ENCODE results near the gene KLHL1. TPM values are rescaled to one million over a fixed set of nuclear protein-coding genes. Genes with fewer than 3 reads are reported as not detected.

Gene KLHL1
- total and polyA plus RNA-seq, 2 of the 4 experiments (the other 2 are of a cell fraction), result not detected

DNA sequence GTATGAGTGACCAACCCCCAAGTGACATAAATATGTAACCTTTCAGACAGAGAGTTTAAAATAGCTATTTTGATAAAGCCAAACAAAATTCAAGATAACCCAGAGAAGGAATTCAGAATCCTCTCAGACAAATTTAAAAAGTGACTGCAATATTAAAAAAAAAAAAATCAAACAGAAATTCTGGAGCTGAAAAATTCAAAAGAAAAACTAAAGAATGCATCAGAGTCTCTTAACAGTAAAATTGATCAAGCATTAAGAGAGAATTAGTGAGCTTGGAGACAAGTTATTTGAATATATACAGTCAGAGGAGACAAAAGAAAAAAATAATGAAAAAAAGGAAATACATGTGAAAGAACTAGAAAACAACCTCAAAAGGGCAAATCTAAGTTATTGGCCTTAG is 53.7 kb downstream of the KLHL1 start:
- ChIA-PET CTCF (no interaction called here), POLR2A (ENCODE audit: unreplicated experiment) (no interaction called here)
- Histone ChIP-seq H2BK15ac (ENCODE audit: low read depth, low read length) (no peak overlapping the region), H3K9me3 (ENCODE audit: control insufficient read depth, insufficient read depth, low read length) (no peaks in the 10 kb centered on the region), H3K4me2 (ENCODE audit: low read depth, low read length) (no peak overlapping the region), H3K4me3 (ENCODE audit: insufficient read depth, low read depth, low read length) (no peak overlapping the region), H3K4ac (ENCODE audit: low read depth, low read length) (no peak overlapping the region), H3K27ac (ENCODE audit: insufficient read depth, low read length) (no peak overlapping the region), H4K8ac (ENCODE audit: low read depth in 2 of 2, low read length in 2 of 2) (no peak overlapping the region), H2AFZ (replicated peaks; ENCODE audit: low read length, poor library complexity) (no peak overlapping the region), H3K9me1 (ENCODE audit: insufficient read depth, low read length) (no peaks in the 10 kb centered on the region), H2AK9ac (replicated peaks; ENCODE audit: low read depth, low read length, poor library complexity) (no peak overlapping the region), H3K4me1 (ENCODE audit: control insufficient read depth, insufficient read depth, low read length) (no peaks in the 10 kb centered on the region), H2AK5ac (ENCODE audit: low read depth, low read length) (no peak overlapping the region), H2BK120ac (ENCODE audit: low read depth, low read length) (no peak overlapping the region), H3K36me3 (ENCODE audit: control insufficient read depth, insufficient read depth, low read length) (no peaks in the 10 kb centered on the region), H3K27me3 (ENCODE audit: control insufficient read depth, insufficient read depth, low read length) (no peaks in the 10 kb centered on the region), H3K18ac (ENCODE audit: low read depth, low read length) (no peak overlapping the region), H3K56ac (ENCODE audit: extremely low read depth, insufficient read depth, low read length) (no peak overlapping the region), H4K91ac (ENCODE audit: insufficient read depth, low read depth, low read length) (no peak overlapping the region), H4K20me1 (ENCODE audit: insufficient read depth, low read length) (no peaks in the 10 kb centered on the region), H3K79me1 (ENCODE audit: low read depth in 1 of 2, low read length in 2 of 2) (no peaks in the 10 kb centered on the region), H3K23ac (ENCODE audit: low read depth, low read length) (no peak overlapping the region), H3K14ac (replicated peaks; ENCODE audit: low read depth, low read length) (no peak overlapping the region), H3K9ac (ENCODE audit: low read depth, low read length) (no peak overlapping the region), H4K5ac (ENCODE audit: low read depth, low read length) (no peak overlapping the region), H2BK20ac (ENCODE audit: low read depth, low read length) (no peak overlapping the region), H2BK5ac (ENCODE audit: low read depth, low read length, poor library complexity, severe bottlenecking) (no peak overlapping the region)
- dilution Hi-C loops (cut with HindIII; ENCODE audit: low sequenced_read_pairs, unreplicated experiment) (no loop called here), in situ Hi-C loops (cut with MboI; ENCODE audit: low sequenced_read_pairs) (no loop called here), intact Hi-C loops (cut with micrococcal nuclease) (no loop called here)
- DNase-seq (no peak), ATAC-seq (ENCODE audit: low read depth) (no peak)
- no TSS peak for BruUV-seq (replicated peaks)
- TF ChIP-seq FOS (IDR thresholded peaks at IDR 0.05; ENCODE audit: low read depth, low read length), result no peak
- TF ChIP-seq, protein P1, sequence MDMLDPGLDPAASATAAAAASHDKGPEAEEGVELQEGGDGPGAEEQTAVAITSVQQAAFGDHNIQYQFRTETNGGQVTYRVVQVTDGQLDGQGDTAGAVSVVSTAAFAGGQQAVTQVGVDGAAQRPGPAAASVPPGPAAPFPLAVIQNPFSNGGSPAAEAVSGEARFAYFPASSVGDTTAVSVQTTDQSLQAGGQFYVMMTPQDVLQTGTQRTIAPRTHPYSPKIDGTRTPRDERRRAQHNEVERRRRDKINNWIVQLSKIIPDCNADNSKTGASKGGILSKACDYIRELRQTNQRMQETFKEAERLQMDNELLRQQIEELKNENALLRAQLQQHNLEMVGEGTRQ (IDR thresholded peaks at IDR 0.05; ENCODE audit: low read depth, low read length), result no peak
- no peak for TF ChIP-seq POLR2A (IDR thresholded peaks at IDR 0.05; ENCODE audit: low read depth, low read length)
- no peak for TF ChIP-seq MAFK (IDR thresholded peaks at IDR 0.05; ENCODE audit: low read depth, low read length)
- TF ChIP-seq RAD21 (IDR thresholded peaks at IDR 0.05; ENCODE audit: low read length), result no peak
- no peak for TF ChIP-seq NFE2L2 (IDR thresholded peaks at IDR 0.05; ENCODE audit: low read depth, low read length)
- no peak for TF ChIP-seq RCOR1 (IDR thresholded peaks at IDR 0.05; ENCODE audit: insufficient replicate concordance, low read length)
- TF ChIP-seq, protein P2, sequence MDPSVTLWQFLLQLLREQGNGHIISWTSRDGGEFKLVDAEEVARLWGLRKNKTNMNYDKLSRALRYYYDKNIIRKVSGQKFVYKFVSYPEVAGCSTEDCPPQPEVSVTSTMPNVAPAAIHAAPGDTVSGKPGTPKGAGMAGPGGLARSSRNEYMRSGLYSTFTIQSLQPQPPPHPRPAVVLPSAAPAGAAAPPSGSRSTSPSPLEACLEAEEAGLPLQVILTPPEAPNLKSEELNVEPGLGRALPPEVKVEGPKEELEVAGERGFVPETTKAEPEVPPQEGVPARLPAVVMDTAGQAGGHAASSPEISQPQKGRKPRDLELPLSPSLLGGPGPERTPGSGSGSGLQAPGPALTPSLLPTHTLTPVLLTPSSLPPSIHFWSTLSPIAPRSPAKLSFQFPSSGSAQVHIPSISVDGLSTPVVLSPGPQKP (IDR thresholded peaks at IDR 0.05; ENCODE audit: borderline replicate concordance, low read depth, low read length), result no peak
- TF ChIP-seq CEBPB (IDR thresholded peaks at IDR 0.05; ENCODE audit: low read depth, low read length), result no peak
- TF ChIP-seq MAZ (IDR thresholded peaks at IDR 0.05; ENCODE audit: borderline replicate concordance, low read depth, low read length), result no peak
- TF ChIP-seq RFX5 (IDR thresholded peaks at IDR 0.05; ENCODE audit: low read depth, low read length), result no peak
- no peak for TF ChIP-seq CHD1 (IDR thresholded peaks at IDR 0.05; ENCODE audit: low read depth, low read length)
